GM13976 (cell line): ENCODE results near the gene PRIM2.
"Not testable (repeated sequence)": the region's sequence is repeated elsewhere in the genome, so short reads cannot be mapped to it uniquely, and the experiment has no call there.

Source experiments
- DNase-seq: peaks from one replicate; pipeline ENCODE4 v3.0.0; 2012; ENCODE audit warnings: low spot score
- CTCF ChIP-seq: IDR thresholded peaks from 2 replicates; pipeline ENCODE4 v1.5.1; 2012; ENCODE audit warnings: borderline replicate concordance, mild to moderate bottlenecking; ENCODE audit not compliant: insufficient read depth; ENCODE audit errors: extremely low read depth, missing control alignments, control extremely low read depth
- in situ Hi-C: fragments of 300-500 bp; cut with MboI; formaldehyde crosslinking; loops from one replicate; pipeline ENCODE4 v1.12.0; 2022; ENCODE audit warnings: low sequenced_read_pairs, mixed read lengths, inconsistent platforms; ENCODE audit not compliant: unreplicated experiment

The PRIM2 gene

DNA sequence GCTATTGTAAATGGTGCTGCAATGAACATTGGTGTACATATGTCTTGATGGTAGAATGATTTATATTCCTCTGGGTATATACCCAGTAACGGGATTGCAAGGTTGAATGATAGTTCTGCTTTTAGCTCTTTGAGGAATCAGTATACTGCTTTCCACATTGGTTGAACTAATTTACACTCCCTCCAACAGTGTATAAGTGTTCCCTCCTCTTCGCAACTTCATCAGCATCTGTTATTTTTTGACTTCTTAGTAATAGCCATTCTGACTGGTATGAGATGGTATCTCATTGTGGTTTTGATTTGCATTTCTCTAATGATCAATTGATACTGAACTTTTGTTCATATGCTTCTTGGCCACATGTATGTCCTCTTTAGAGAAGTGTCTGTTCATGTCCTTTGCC, 73.4 kb downstream of the PRIM2 start:
- in situ Hi-C loops, DNase-seq: not testable (repeated sequence)

DNA sequence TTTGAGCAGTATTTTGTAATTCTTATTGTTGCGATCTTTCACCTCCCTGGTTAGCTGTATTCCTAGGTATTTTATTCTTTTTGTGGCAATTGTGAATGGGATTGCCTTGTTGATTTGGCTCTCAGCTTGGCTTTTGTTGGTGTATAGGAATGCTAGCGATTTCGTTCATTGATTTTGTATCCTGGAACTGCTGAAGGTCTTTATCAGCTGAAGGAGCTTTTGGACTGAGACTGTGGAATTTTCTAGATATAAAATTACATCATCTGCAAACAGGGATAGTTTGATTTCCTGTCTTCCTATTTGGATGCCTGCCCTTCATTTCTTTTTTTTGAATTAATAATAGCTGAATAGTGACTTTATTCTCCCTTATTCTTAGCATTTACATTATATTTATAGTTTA, 74.6 kb downstream of the PRIM2 start:
- DNase-seq, in situ Hi-C loops: not testable (repeated sequence)

GRCh38 chr6:57419341-57419740, 101.9 kb downstream of the PRIM2 start:
- in situ Hi-C loops, DNase-seq: not testable (repeated sequence)

DNA sequence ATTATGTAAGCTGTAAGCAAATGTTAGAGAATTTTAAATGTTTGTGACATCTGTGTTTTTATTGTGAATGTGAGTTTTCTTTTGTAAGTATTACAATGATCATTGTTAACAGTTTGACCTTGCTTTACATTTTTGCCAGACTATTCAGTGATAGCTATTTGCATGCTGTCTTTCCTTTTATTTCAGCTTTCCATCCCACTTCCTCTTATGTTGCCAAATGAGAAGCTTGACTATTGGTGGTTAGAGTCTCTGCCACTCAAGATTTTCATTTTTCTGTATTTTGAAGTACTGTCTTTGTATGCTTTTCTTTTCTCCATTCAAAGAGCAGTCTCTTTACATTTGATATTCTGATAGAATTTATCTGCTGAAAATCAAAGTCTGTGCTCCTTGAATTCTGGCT, 104.1 kb downstream of the PRIM2 start:
- no peak for DNase-seq
- in situ Hi-C loops: no loop called here
- TF ChIP-seq CTCF: no peak

DNA sequence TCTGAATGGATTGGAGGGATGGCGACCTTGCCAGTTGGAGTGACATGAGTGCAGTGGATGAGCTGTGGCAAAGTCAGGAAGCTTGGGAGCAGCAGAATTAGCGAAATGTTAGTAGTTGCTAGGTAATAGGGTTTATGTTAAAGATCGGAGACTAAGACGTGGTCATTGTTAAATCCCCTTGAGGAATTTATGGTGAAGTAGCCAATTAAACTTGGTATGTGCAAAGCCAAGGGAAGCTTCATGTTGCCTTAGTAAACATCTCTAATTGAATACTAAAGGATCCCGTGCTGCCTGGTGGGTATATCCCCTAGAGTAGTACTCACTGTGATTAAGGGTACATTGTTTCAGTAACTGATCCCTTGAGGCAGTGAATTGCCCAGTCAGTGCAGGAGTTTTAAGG, 106.0 kb downstream of the PRIM2 start:
- in situ Hi-C loops: no loop called here
- no peak for TF ChIP-seq CTCF
- no peak for DNase-seq

DNA sequence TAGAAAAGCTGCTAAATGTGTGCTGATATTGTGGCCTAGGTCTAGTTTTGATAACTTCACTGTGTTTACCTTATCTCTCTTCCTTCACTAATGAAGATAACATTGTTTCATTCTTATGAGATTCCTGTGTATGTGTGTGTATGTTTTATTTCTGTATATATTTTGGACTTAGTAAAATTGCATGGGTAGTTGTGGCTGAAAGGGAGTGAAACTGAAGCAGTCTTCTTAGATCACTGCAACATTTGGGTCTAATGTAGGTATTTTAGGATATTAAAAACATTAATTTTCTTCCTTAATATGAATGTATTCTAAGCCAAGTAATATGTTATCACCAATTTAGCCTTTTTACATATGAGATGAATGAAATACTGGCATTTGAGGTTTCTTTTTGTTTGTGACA, 114.3 kb downstream of the PRIM2 start:
- in situ Hi-C loops, DNase-seq: not testable (repeated sequence)

- in situ Hi-C loops: no loop called here
- no peak for TF ChIP-seq CTCF
- DNase-seq: no peak
Measured at GRCh38 chr6:57432157-57432556, 114.7 kb downstream of the PRIM2 start.

DNA sequence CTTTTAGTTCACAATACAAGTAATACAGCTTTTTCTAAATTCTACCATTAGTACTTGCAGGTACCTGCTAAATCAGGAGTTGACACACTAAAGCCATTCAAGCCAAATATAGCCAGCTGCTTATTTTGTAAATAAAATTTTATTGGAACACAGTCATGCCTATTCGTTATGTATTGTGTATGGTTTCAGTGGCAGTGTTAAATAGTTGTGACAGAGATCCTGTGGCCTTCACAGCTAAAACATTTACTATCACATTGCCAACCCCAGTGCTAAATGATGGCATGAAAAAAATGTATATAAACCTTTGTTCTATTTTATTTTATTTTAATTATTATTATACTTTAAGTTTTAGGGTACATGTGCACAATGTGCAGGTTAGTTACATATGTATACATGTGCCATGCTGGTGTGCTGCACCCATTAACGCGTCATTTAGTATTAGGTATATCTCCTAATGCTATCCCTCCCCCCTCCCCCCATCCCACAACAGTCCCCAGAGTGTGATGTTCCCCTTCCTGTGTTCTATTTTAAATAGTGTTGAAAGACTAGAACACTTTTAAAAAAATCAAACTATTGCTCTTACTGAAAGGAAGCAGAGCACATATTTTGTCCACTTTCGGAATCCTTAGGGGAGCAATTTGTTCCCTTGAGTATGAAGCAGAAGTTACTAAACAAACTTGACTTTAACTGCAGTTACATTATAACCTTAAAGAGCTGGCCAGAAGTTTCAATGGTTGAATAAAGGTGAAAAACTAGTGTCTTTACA, 115.7 kb downstream of the PRIM2 start:
- in situ Hi-C loops: no loop called here
- DNase-seq: no peak
- TF ChIP-seq CTCF: no peak

GRCh38 chr6:57433790-57434189, 116.4 kb downstream of the PRIM2 start:
- in situ Hi-C loops, DNase-seq: not testable (repeated sequence)
